Lower leg skin (tissue), 3 donors: Measurements from ENCODE around the gene NPLOC4.

Source experiments
- POLR2A ChIP-seq, 2 donors: fragments of 450-650 bp; IDR thresholded peaks; one replicate each; pipeline ENCODE4 v1.6.1; 2016 to 2017; ENCODE audit warnings: antibody characterized with exemption in 2 of 2, mild to moderate bottlenecking in 1 of 2, moderate library complexity in 1 of 2
- TF ChIP-seq, protein P1 (sequence below), 3 donors: fragments of 450-650 bp; IDR thresholded peaks; one replicate each; pipeline ENCODE4 v1.5.1; 2016; ENCODE audit warnings: antibody characterized with exemption in 3 of 3, mild to moderate bottlenecking in 3 of 3, moderate library complexity in 2 of 3

- TF ChIP-seq, protein P1, sequence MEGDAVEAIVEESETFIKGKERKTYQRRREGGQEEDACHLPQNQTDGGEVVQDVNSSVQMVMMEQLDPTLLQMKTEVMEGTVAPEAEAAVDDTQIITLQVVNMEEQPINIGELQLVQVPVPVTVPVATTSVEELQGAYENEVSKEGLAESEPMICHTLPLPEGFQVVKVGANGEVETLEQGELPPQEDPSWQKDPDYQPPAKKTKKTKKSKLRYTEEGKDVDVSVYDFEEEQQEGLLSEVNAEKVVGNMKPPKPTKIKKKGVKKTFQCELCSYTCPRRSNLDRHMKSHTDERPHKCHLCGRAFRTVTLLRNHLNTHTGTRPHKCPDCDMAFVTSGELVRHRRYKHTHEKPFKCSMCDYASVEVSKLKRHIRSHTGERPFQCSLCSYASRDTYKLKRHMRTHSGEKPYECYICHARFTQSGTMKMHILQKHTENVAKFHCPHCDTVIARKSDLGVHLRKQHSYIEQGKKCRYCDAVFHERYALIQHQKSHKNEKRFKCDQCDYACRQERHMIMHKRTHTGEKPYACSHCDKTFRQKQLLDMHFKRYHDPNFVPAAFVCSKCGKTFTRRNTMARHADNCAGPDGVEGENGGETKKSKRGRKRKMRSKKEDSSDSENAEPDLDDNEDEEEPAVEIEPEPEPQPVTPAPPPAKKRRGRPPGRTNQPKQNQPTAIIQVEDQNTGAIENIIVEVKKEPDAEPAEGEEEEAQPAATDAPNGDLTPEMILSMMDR (IDR thresholded peaks at IDR 0.05) = no peak
- TF ChIP-seq POLR2A (IDR thresholded peaks at IDR 0.05) = no peak
Measured at GRCh38 chr17:81660441-81660840, 23.5 kb upstream of the NPLOC4 start.
